HCT116 (cell line): ENCODE results near the gene RNF217. TPM values are rescaled to one million over a fixed set of nuclear protein-coding genes. Genes with fewer than 3 reads are reported as not detected.

Experiments used
- ATAC-seq: fragments of 200-7000 bp; cut with Tn5 transposase; 2 replicates; pipeline ENCODE4 v1.9.1; 2020; ENCODE audit warnings: mild to moderate bottlenecking, moderate library complexity
- BruUV-seq: library from RNA; stranded (reverse); fragments of 400-500 nt; replicated peaks from 2 replicates; lab custom pipeline; 2021; lab: Mats Ljungman, UMichigan
- CTCF ChIA-PET: fragments of 300-600 bp; sonication (Branson Sonifier 250); formaldehyde crosslinking; loops from one replicate; lab custom pipeline; 2021; ENCODE audit warnings: antibody characterized with exemption; lab: Charles Lee
- POLR2A ChIA-PET: fragments of 300-600, 350-600 bp; sonication (Branson Sonifier 250); formaldehyde crosslinking; loops from one replicate; lab custom pipeline; 2021; ENCODE audit warnings: antibody characterized with exemption; lab: Charles Lee
- RAD21 ChIA-PET, 2 experiments: fragments of 300-600 bp; sonication (Branson Sonifier 250); formaldehyde crosslinking; loops; one replicate each; lab custom pipeline; 2023; ENCODE audit warnings: low total read pairs in 2 of 2; ENCODE audit not compliant: uncharacterized antibody in 2 of 2, unreplicated experiment in 2 of 2, low non-redundant PET in 1 of 2; lab: Charles Lee
- DNase-seq: peaks from one replicate; pipeline ENCODE4 v3.0.0-alpha.2; 2010; ENCODE audit warnings: low read depth, low spot score
- H2AFZ ChIP-seq: fragments of 200-600 bp; shearing (Covaris generic), sonication (generic); 2 replicates; pipeline ENCODE4 v1.6.1; 2017; ENCODE audit warnings: low read depth, mixed run types, mixed read lengths, antibody characterized with exemption, low read length; ENCODE audit not compliant: poor library complexity, severe bottlenecking
- H3K27ac ChIP-seq: 2 replicates; pipeline ENCODE4 v1.5.1; 2012; ENCODE audit warnings: low read depth, low read length
- H3K27me3 ChIP-seq: fragments of 200-600 bp; sonication (generic); 2 replicates; pipeline ENCODE4 v1.6.1; 2016; ENCODE audit warnings: mixed run types, low read length, mixed read lengths; ENCODE audit not compliant: insufficient read depth
- H3K36me3 ChIP-seq, 2 experiments: fragments of 200-500 bp in 1 of 2; fragments of 200-600 bp in 1 of 2; sonication (Bioruptor generic) in 1 of 2; sonication (generic) in 1 of 2; 2 replicates each; pipeline versions ENCODE4 v1.5.1 to v1.6.1; 2014 to 2016; ENCODE audit warnings: low read length in 2 of 2, inconsistent platforms in 1 of 2, mixed read lengths in 1 of 2, mixed run types in 1 of 2; ENCODE audit not compliant: insufficient read depth in 2 of 2, control insufficient read depth in 1 of 2
- H3K4me1 ChIP-seq, 2 experiments: fragments of 200-600 bp in 1 of 2; sonication (generic) in 1 of 2; 2 replicates each; pipeline versions ENCODE4 v1.5.1 to v1.6.1; 2012 to 2017; ENCODE audit warnings: low read length in 2 of 2, inconsistent platforms in 1 of 2, mild to moderate bottlenecking in 1 of 2, mixed read lengths in 1 of 2, mixed run types in 1 of 2, moderate library complexity in 1 of 2; ENCODE audit not compliant: insufficient read depth in 2 of 2, control insufficient read depth in 1 of 2
- H3K4me2 ChIP-seq: fragments of 200-600 bp; sonication (generic); 2 replicates; pipeline ENCODE4 v1.6.1; 2017; ENCODE audit warnings: mixed run types, low read length, mixed read lengths
- H3K4me3 ChIP-seq, 2 experiments: fragments of 200-600 bp in 1 of 2; sonication (generic) in 1 of 2; replicated peaks in 1 of 2; 2 replicates each; pipeline ENCODE4 v1.5.1; 2011 to 2016; ENCODE audit warnings: low read length in 2 of 2, control low read depth in 1 of 2, low read depth in 1 of 2, mild to moderate bottlenecking in 1 of 2, mixed read lengths in 1 of 2, mixed run types in 1 of 2
- H3K79me2 ChIP-seq: fragments of 200-600 bp; sonication (generic); 2 replicates; pipeline ENCODE4 v1.6.1; 2017; ENCODE audit warnings: mild to moderate bottlenecking, mixed run types, low read length, moderate library complexity, mixed read lengths; ENCODE audit not compliant: insufficient read depth
- H3K9ac ChIP-seq: fragments of 200-600 bp; sonication (generic); 2 replicates; pipeline ENCODE4 v1.6.1; 2016; ENCODE audit warnings: low read length, mixed read lengths
- H3K9me2 ChIP-seq: fragments of 200-600 bp; sonication (generic), shearing (Covaris generic); 2 replicates; pipeline ENCODE4 v1.6.1; 2017; ENCODE audit warnings: mixed run types, mild to moderate bottlenecking, moderate library complexity; ENCODE audit not compliant: insufficient read depth
- H3K9me3 ChIP-seq, 2 experiments: fragments of 200-500 bp in 1 of 2; fragments of 200-600 bp in 1 of 2; sonication (Bioruptor generic) in 1 of 2; sonication (generic) in 1 of 2; 2 replicates each; pipeline ENCODE4 v1.6.1; 2014 to 2017; ENCODE audit warnings: low read length in 2 of 2, mixed read lengths in 2 of 2, inconsistent platforms in 1 of 2, low read depth in 1 of 2, mild to moderate bottlenecking in 1 of 2, mixed run types in 1 of 2, moderate library complexity in 1 of 2; ENCODE audit not compliant: control insufficient read depth in 1 of 2, insufficient read depth in 1 of 2
- H4K20me1 ChIP-seq: fragments of 200-600 bp; sonication (generic), shearing (Covaris generic); 2 replicates; pipeline ENCODE4 v1.6.1; 2017; ENCODE audit warnings: mixed run types, mild to moderate bottlenecking, moderate library complexity; ENCODE audit not compliant: insufficient read depth
- EZH2phosphoT487 ChIP-seq: fragments of 200-600 bp; IDR thresholded peaks from 2 replicates; pipeline ENCODE4 v1.6.1; 2018; ENCODE audit warnings: antibody characterized with exemption, borderline replicate concordance
- FOSL1 ChIP-seq: IDR thresholded peaks from 2 replicates; pipeline ENCODE4 v1.6.1; 2012; ENCODE audit warnings: low read depth
- JUND ChIP-seq: IDR thresholded peaks from 2 replicates; pipeline ENCODE4 v1.6.1; 2012
- MAX ChIP-seq: IDR thresholded peaks from 2 replicates; pipeline ENCODE4 v1.6.1; 2012
- SRF ChIP-seq: IDR thresholded peaks from 2 replicates; pipeline ENCODE4 v1.6.1; 2012; ENCODE audit warnings: low read depth
- ZNF274 ChIP-seq: fragments of 200-500 bp; sonication (Bioruptor generic); IDR thresholded peaks from 2 replicates; pipeline ENCODE4 v1.6.1; 2014; ENCODE audit warnings: mild to moderate bottlenecking, low read depth, low read length, inconsistent platforms
- intact Hi-C: fragments of 100-400 bp; cut with micrococcal nuclease; formaldehyde crosslinking; loops from 2 replicates; pipeline ENCODE4 v1.10.0; 2022
- total RNA-seq: library from RNA; stranded (reverse); gene quantifications from one replicate; pipeline ENCODE4 v1.2.1, GENCODE V29; 2021; ENCODE audit not compliant: unreplicated experiment

Gene RNF217
- total RNA-seq, 1 experiment from 2014 or later, result 20.4 TPM

GRCh38 chr6:124927806-124928205 lies 34.4 kb upstream of the RNF217 start:
- Histone ChIP-seq H3K9ac (no peak overlapping the region), H3K4me1 (peaks cover 0 to 11% of the 10 kb centered on the region in 2 experiments; a peak in 1 of 4 replicates), H3K4me3 (no peak overlapping the region), H3K27ac (no peak overlapping the region), H3K9me3 (no peaks in the 10 kb centered on the region), H3K9me2 (no peaks in the 10 kb centered on the region), H3K79me2 (no peaks in the 10 kb centered on the region), H3K36me3 (no peaks in the 10 kb centered on the region), H4K20me1 (no peaks in the 10 kb centered on the region), H3K27me3 (no peaks in the 10 kb centered on the region), H3K4me2 (peak overlapping the region; percentile 35), H2AFZ (no peak overlapping the region)
- RAD21 ChIA-PET, result no interaction called here
- ATAC-seq (peak; percentile 77), DNase-seq (peak; percentile 59)
- TF ChIP-seq MAX (peak; percentile 24; the same call in 1 of the 2 replicates), EZH2phosphoT487 (no peak), SRF (peak; percentile 47; the same call in 1 of the 2 replicates), FOSL1 (peak; percentile 75), JUND (peak; percentile 36; the same call in 1 of the 2 replicates), ZNF274 (no peak)
- BruUV-seq, result no TSS peak
- CTCF ChIA-PET, result no interaction called here
- intact Hi-C loops, result no loop called here
- POLR2A ChIA-PET, result no interaction called here

GRCh38 chr6:124928851-124929250 lies 33.4 kb upstream of the RNF217 start:
- Histone ChIP-seq H3K4me3 (no peak overlapping the region), H3K27ac (no peak overlapping the region), H3K9me2 (no peaks in the 10 kb centered on the region), H3K9ac (no peak overlapping the region), H3K4me2 (no peak overlapping the region), H4K20me1 (no peaks in the 10 kb centered on the region), H2AFZ (no peak overlapping the region), H3K9me3 (no peaks in the 10 kb centered on the region), H3K79me2 (no peaks in the 10 kb centered on the region), H3K4me1 (peaks cover 0 to 11% of the 10 kb centered on the region in 2 experiments; a peak in 1 of 4 replicates), H3K27me3 (no peaks in the 10 kb centered on the region), H3K36me3 (no peaks in the 10 kb centered on the region)
- RAD21 ChIA-PET, result no interaction called here
- BruUV-seq, result no TSS peak
- POLR2A ChIA-PET, result no interaction called here
- ATAC-seq (no peak), DNase-seq (no peak)
- intact Hi-C loops, result no loop called here
- TF ChIP-seq MAX, result no peak
- CTCF ChIA-PET, result no interaction called here
